ENCODE measurements around the gene SLC6A7. TPM values are rescaled to one million over a fixed set of nuclear protein-coding genes. Genes with fewer than 3 reads are reported as not detected.

Gene SLC6A7
- total and polyA plus RNA-seq, 2 donors, result under 0.01 to 0.07 TPM

- DNase-seq (ENCODE audit: low read depth in 6 of 9, low spot score in 9 of 9), result no peak
- no peak overlapping the region for H3K27ac ChIP-seq (ENCODE audit: low read depth in 1 of 2, low read length in 1 of 2)
- no peaks in the 10 kb centered on the region for H3K9me3 ChIP-seq (ENCODE audit: control insufficient read depth in 2 of 2, insufficient read depth in 1 of 2, low read length in 1 of 2)
- peaks cover 28 to 71% of the 10 kb centered on the region in 2 donors for H3K27me3 ChIP-seq (ENCODE audit: control insufficient read depth in 2 of 2, insufficient read depth in 1 of 2, low read length in 1 of 2)
- no peak overlapping the region for H3K4me3 ChIP-seq (ENCODE audit: low read length in 2 of 2)
- 37% methylated on average over 15 of the region's 15 CpGs for whole genome bisulfite sequencing
- H3K36me3 ChIP-seq (ENCODE audit: control insufficient read depth in 2 of 2, insufficient read depth in 2 of 2, low read length in 1 of 2), result no peaks in the 10 kb centered on the region
- H3K4me1 ChIP-seq (ENCODE audit: control insufficient read depth in 2 of 2, insufficient read depth in 2 of 2, low read length in 2 of 2), result peaks cover 0 to 4% of the 10 kb centered on the region in 2 donors
Measured at GRCh38 chr5:150167512-150167850, 22.4 kb upstream of the SLC6A7 start.

DNA sequence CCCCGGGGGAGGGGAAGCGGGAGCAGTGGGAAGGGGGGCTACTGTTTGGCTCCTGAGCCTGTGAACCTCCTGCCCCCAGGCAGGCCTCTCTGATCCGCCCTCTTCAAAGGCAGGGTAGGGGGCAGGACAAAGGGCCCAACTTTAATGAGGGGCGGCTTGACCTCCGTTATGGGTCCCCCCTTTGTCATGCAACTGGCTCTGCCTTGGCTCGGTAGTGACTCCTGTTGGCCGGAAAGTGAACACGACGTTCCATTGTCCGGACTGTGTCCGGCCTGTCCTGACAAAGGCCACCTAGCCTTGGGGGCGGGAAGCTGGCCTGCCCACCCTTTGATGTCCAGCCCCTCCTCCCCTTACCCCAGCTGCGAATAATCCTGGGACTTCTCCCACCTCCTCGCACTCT, 22.0 kb upstream of the SLC6A7 start:
- WGBS, result 88% methylated on average over 14 of the region's 14 CpGs
- peaks cover 28 to 71% of the 10 kb centered on the region in 2 donors for H3K27me3 ChIP-seq (ENCODE audit: control insufficient read depth in 2 of 2, insufficient read depth in 1 of 2, low read length in 1 of 2)

DNA sequence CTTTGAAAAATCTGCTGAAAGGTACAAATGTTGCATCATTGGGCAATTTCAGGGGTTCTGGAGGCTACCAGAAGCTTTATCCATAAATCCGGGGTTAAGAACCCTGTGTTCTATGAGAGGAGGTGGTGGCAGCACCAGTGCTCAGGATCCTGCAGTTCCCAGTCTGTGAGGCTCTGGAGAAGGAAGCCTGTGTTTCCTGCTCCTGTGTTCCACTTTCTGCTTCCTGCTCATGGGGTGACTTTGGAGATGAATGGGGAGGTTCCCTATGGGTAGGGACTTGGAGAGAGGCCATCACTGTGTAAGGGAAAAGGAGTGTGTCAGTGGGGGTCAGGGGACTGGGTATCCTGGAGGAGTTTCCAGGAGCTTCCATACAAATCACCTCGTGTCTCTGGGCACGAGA, 21.0 kb upstream of the SLC6A7 start:
- no peaks in the 10 kb centered on the region for H3K36me3 ChIP-seq (ENCODE audit: control insufficient read depth in 2 of 2, insufficient read depth in 2 of 2, low read length in 1 of 2)
- DNase-seq (ENCODE audit: low read depth in 6 of 9, low spot score in 9 of 9), result no peak
- peaks cover 28 to 69% of the 10 kb centered on the region in 2 donors for H3K27me3 ChIP-seq (ENCODE audit: control insufficient read depth in 2 of 2, insufficient read depth in 1 of 2, low read length in 1 of 2)
- H3K9me3 ChIP-seq (ENCODE audit: control insufficient read depth in 2 of 2, insufficient read depth in 1 of 2, low read length in 1 of 2), result no peaks in the 10 kb centered on the region
- H3K4me1 ChIP-seq (ENCODE audit: control insufficient read depth in 2 of 2, insufficient read depth in 2 of 2, low read length in 2 of 2), result peaks cover 0 to 4% of the 10 kb centered on the region in 2 donors
- H3K4me3 ChIP-seq (ENCODE audit: low read length in 2 of 2), result no peak overlapping the region
- 40% methylated on average over 3 of the region's 3 CpGs for WGBS
- H3K27ac ChIP-seq (ENCODE audit: low read depth in 1 of 2, low read length in 1 of 2), result no peak overlapping the region

More for the DNA sequence above, 22.0 kb upstream of the SLC6A7 start:
- Histone ChIP-seq H3K27ac (ENCODE audit: low read depth in 1 of 2, low read length in 1 of 2) (no peak overlapping the region), H3K4me1 (ENCODE audit: control insufficient read depth in 2 of 2, insufficient read depth in 2 of 2, low read length in 2 of 2) (peaks cover 0 to 4% of the 10 kb centered on the region in 2 donors), H3K36me3 (ENCODE audit: control insufficient read depth in 2 of 2, insufficient read depth in 2 of 2, low read length in 1 of 2) (no peaks in the 10 kb centered on the region), H3K4me3 (ENCODE audit: low read length in 2 of 2) (no peak overlapping the region), H3K9me3 (ENCODE audit: control insufficient read depth in 2 of 2, insufficient read depth in 1 of 2, low read length in 1 of 2) (no peaks in the 10 kb centered on the region)
- no peak for DNase-seq (ENCODE audit: low read depth in 6 of 9, low spot score in 9 of 9)

DNA sequence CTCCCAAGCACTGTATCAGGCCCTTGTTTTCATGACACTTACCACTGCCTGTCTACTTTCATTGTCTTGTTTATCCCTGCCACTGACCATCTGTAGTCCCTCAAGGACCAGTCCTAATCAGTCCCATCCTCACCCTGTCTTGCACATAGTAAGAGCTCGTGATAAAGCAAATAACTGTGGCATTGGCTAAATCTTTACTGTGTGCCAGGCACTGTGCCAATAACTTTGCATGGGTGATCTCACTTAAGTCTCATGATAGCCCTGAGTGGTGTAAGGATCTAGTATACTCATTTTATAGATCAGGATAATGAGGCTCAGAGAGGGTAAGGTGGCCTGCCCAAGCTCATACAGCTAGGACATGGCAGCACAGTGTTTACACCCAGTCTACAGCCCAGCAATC, 17.7 kb upstream of the SLC6A7 start:
- H3K4me1 ChIP-seq (ENCODE audit: control insufficient read depth in 2 of 2, insufficient read depth in 2 of 2, low read length in 2 of 2), result peaks cover 0 to 3% of the 10 kb centered on the region in 2 donors
- peaks cover 17 to 45% of the 10 kb centered on the region in 2 donors for H3K27me3 ChIP-seq (ENCODE audit: control insufficient read depth in 2 of 2, insufficient read depth in 1 of 2, low read length in 1 of 2)
- no peak overlapping the region for H3K4me3 ChIP-seq (ENCODE audit: low read length in 2 of 2)
- no peaks in the 10 kb centered on the region for H3K36me3 ChIP-seq (ENCODE audit: control insufficient read depth in 2 of 2, insufficient read depth in 2 of 2, low read length in 1 of 2)
- H3K27ac ChIP-seq (ENCODE audit: low read depth in 1 of 2, low read length in 1 of 2), result no peak overlapping the region
- no peaks in the 10 kb centered on the region for H3K9me3 ChIP-seq (ENCODE audit: control insufficient read depth in 2 of 2, insufficient read depth in 1 of 2, low read length in 1 of 2)
- WGBS, result 80% methylated on average over 1 of the region's 1 CpG
- DNase-seq (ENCODE audit: low read depth in 6 of 9, low spot score in 9 of 9), result no peak

- no peak overlapping the region for H3K4me3 ChIP-seq (ENCODE audit: low read length in 2 of 2)
- no peaks in the 10 kb centered on the region for H3K9me3 ChIP-seq (ENCODE audit: control insufficient read depth in 2 of 2, insufficient read depth in 1 of 2, low read length in 1 of 2)
- no peak for DNase-seq (ENCODE audit: low read depth in 6 of 9, low spot score in 9 of 9)
- WGBS, result 95% methylated on average over 4 of the region's 4 CpGs
- H3K4me1 ChIP-seq (ENCODE audit: control insufficient read depth in 2 of 2, insufficient read depth in 2 of 2, low read length in 2 of 2), result no peaks in the 10 kb centered on the region
- H3K36me3 ChIP-seq (ENCODE audit: control insufficient read depth in 2 of 2, insufficient read depth in 2 of 2, low read length in 1 of 2), result no peaks in the 10 kb centered on the region
- no peak overlapping the region for H3K27ac ChIP-seq (ENCODE audit: low read depth in 1 of 2, low read length in 1 of 2)
- H3K27me3 ChIP-seq (ENCODE audit: control insufficient read depth in 2 of 2, insufficient read depth in 1 of 2, low read length in 1 of 2), result peaks cover 13 to 41% of the 10 kb centered on the region in 2 donors
Measured at GRCh38 chr5:150172556-150172955, 17.3 kb upstream of the SLC6A7 start.

DNA sequence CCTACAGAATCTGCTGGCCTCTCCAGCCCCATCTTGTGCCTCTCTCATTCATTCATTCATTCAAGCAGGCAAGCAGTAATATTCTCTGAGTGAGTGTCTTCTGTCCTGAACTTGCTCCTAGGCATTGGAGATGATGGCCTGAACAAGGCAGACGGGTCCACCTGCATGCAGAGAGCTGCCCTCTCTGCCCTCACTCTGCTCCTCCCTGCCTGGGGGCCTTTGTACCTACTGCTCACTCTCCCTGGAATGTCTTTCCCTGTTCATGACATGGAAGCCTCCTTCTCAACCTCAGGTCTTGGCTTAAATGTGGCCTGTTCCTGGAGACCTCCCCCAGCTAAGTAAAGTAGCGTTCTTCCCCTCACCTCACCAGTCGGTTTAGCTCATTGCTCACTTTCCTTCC, 16.7 kb upstream of the SLC6A7 start:
- no peaks in the 10 kb centered on the region for H3K9me3 ChIP-seq (ENCODE audit: control insufficient read depth in 2 of 2, insufficient read depth in 1 of 2, low read length in 1 of 2)
- H3K4me1 ChIP-seq (ENCODE audit: control insufficient read depth in 2 of 2, insufficient read depth in 2 of 2, low read length in 2 of 2), result no peaks in the 10 kb centered on the region
- 89% methylated on average over 3 of the region's 3 CpGs for WGBS
- no peak for DNase-seq (ENCODE audit: low read depth in 6 of 9, low spot score in 9 of 9)
- peaks cover 8 to 35% of the 10 kb centered on the region in 2 donors for H3K27me3 ChIP-seq (ENCODE audit: control insufficient read depth in 2 of 2, insufficient read depth in 1 of 2, low read length in 1 of 2)
- H3K36me3 ChIP-seq (ENCODE audit: control insufficient read depth in 2 of 2, insufficient read depth in 2 of 2, low read length in 1 of 2), result no peaks in the 10 kb centered on the region
- no peak overlapping the region for H3K4me3 ChIP-seq (ENCODE audit: low read length in 2 of 2)
- H3K27ac ChIP-seq (ENCODE audit: low read depth in 1 of 2, low read length in 1 of 2), result no peak overlapping the region

DNA sequence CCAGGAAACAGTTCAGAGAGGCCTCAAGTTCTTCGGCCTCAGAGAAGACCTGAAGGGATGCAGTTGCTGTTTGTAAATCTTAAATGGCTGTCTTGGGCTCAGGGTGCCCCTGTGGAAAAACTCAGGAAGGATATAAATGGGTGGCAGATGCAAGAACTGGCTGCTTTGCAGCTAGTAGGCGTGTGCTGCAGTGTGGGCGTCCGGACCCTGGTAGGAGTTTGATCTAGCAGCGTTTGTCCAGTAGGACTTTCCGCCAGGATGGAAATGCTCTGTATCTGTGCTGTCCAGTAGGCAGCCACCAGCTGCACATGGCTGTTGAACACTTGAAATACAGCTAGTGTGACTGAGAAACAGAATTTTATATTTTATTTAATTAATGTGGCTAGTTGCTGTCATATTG, 15.6 kb upstream of the SLC6A7 start:
- H3K27ac ChIP-seq (ENCODE audit: low read depth in 1 of 2, low read length in 1 of 2), result no peak overlapping the region
- H3K36me3 ChIP-seq (ENCODE audit: control insufficient read depth in 2 of 2, insufficient read depth in 2 of 2, low read length in 1 of 2), result no peaks in the 10 kb centered on the region
- H3K4me3 ChIP-seq (ENCODE audit: low read length in 2 of 2), result no peak overlapping the region
- H3K27me3 ChIP-seq (ENCODE audit: control insufficient read depth in 2 of 2, insufficient read depth in 1 of 2, low read length in 1 of 2), result peaks cover 0 to 24% of the 10 kb centered on the region in 2 donors
- no peaks in the 10 kb centered on the region for H3K9me3 ChIP-seq (ENCODE audit: control insufficient read depth in 2 of 2, insufficient read depth in 1 of 2, low read length in 1 of 2)
- H3K4me1 ChIP-seq (ENCODE audit: control insufficient read depth in 2 of 2, insufficient read depth in 2 of 2, low read length in 2 of 2), result no peaks in the 10 kb centered on the region
- no peak for DNase-seq (ENCODE audit: low read depth in 6 of 9, low spot score in 9 of 9)
- WGBS, result 95% methylated on average over 6 of the region's 6 CpGs

DNA sequence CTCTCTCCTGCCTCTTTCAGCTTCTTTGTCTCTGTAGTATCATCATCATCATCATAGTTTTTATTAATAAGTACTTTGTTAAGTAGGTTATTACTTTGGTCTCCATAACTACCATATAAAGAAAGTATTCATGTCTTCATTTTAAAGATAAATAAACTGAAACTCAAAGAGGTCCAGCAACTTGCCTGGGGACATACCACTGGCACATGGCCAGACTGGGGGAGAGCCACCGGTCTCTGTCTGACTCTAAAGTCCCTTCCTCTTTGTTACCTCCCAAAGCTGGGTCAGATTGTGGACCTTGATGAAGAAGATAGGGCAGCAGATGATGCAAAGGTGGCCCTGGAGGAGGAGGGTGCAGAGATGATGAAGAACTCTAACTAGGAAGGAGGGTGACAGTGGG, 14.8 kb upstream of the SLC6A7 start:
- WGBS, result 93% methylated on average over 1 of the region's 1 CpG
- H3K27me3 ChIP-seq (ENCODE audit: control insufficient read depth in 2 of 2, insufficient read depth in 1 of 2, low read length in 1 of 2), result peaks cover 0 to 17% of the 10 kb centered on the region in 2 donors

GRCh38 chr5:150175536-150175935, 14.3 kb upstream of the SLC6A7 start:
- no peaks in the 10 kb centered on the region for H3K4me1 ChIP-seq (ENCODE audit: control insufficient read depth in 2 of 2, insufficient read depth in 2 of 2, low read length in 2 of 2)
- DNase-seq (ENCODE audit: low read depth in 6 of 9, low spot score in 9 of 9), result no peak
- no peak overlapping the region for H3K4me3 ChIP-seq (ENCODE audit: low read length in 2 of 2)
- H3K27me3 ChIP-seq (ENCODE audit: control insufficient read depth in 2 of 2, insufficient read depth in 1 of 2, low read length in 1 of 2), result peaks cover 0 to 13% of the 10 kb centered on the region in 2 donors
- H3K27ac ChIP-seq (ENCODE audit: low read depth in 1 of 2, low read length in 1 of 2), result no peak overlapping the region
- H3K9me3 ChIP-seq (ENCODE audit: control insufficient read depth in 2 of 2, insufficient read depth in 1 of 2, low read length in 1 of 2), result no peaks in the 10 kb centered on the region
- WGBS, result 87% methylated on average over 5 of the region's 5 CpGs
- no peaks in the 10 kb centered on the region for H3K36me3 ChIP-seq (ENCODE audit: control insufficient read depth in 2 of 2, insufficient read depth in 2 of 2, low read length in 1 of 2)

More for the DNA sequence above, 14.8 kb upstream of the SLC6A7 start:
- Histone ChIP-seq H3K27ac (ENCODE audit: low read depth in 1 of 2, low read length in 1 of 2) (no peak overlapping the region), H3K4me3 (ENCODE audit: low read length in 2 of 2) (no peak overlapping the region), H3K36me3 (ENCODE audit: control insufficient read depth in 2 of 2, insufficient read depth in 2 of 2, low read length in 1 of 2) (no peaks in the 10 kb centered on the region), H3K4me1 (ENCODE audit: control insufficient read depth in 2 of 2, insufficient read depth in 2 of 2, low read length in 2 of 2) (no peaks in the 10 kb centered on the region), H3K9me3 (ENCODE audit: control insufficient read depth in 2 of 2, insufficient read depth in 1 of 2, low read length in 1 of 2) (no peaks in the 10 kb centered on the region)
- no peak for DNase-seq (ENCODE audit: low read depth in 6 of 9, low spot score in 9 of 9)
